WTC11 (cell line): ENCODE data around the gene ATG101.

Source experiments
- NFE2L1 ChIP-seq: sonication (generic); formaldehyde crosslinking; IDR thresholded peaks from 2 replicates; pipeline ENCODE4 v1.8.1; 2023; ENCODE audit warnings: missing genetic modification reagents
- RELA ChIP-seq: sonication (generic); formaldehyde crosslinking; IDR thresholded peaks from 2 replicates; pipeline ENCODE4 v1.8.1; 2022; ENCODE audit warnings: missing genetic modification reagents, mild to moderate bottlenecking, borderline replicate concordance
- SP1 ChIP-seq: sonication (generic); formaldehyde crosslinking; conservative IDR thresholded peaks from 2 replicates; pipeline ENCODE4 v1.8.1; 2022; ENCODE audit warnings: missing genetic modification reagents
- ZBTB21 ChIP-seq: sonication (generic); formaldehyde crosslinking; IDR thresholded peaks from 2 replicates; pipeline ENCODE4 v1.8.1; 2023; ENCODE audit warnings: mild to moderate bottlenecking, missing genetic modification reagents, borderline replicate concordance
- ZNF263 ChIP-seq: sonication (generic); formaldehyde crosslinking; IDR thresholded peaks from 2 replicates; pipeline ENCODE4 v1.8.1; 2022; ENCODE audit warnings: low read depth, mild to moderate bottlenecking, moderate library complexity, missing genetic modification reagents
- TF ChIP-seq, protein P1 (sequence below): fragments of 200-600 bp; IDR thresholded peaks from 2 replicates; pipeline ENCODE4 v1.8.0; 2022; ENCODE audit warnings: antibody characterized with exemption
- TF ChIP-seq, protein P2 (sequence below): sonication (generic); formaldehyde crosslinking; IDR thresholded peaks from 2 replicates; pipeline ENCODE4 v1.8.1; 2022; ENCODE audit warnings: missing genetic modification reagents, borderline replicate concordance
- TF ChIP-seq, protein P3 (sequence below): sonication (generic); formaldehyde crosslinking; conservative IDR thresholded peaks from 2 replicates; pipeline ENCODE4 v1.8.1; 2023; ENCODE audit warnings: mild to moderate bottlenecking, low read depth, missing genetic modification reagents, moderate library complexity
- TF ChIP-seq, protein P4 (sequence below): sonication (generic); formaldehyde crosslinking; IDR thresholded peaks from 2 replicates; pipeline ENCODE4 v1.8.1; 2023; ENCODE audit warnings: mild to moderate bottlenecking, missing genetic modification reagents, moderate library complexity
- TF ChIP-seq, protein P5 (sequence below): sonication (generic); formaldehyde crosslinking; IDR thresholded peaks from 2 replicates; pipeline ENCODE4 v1.8.0; 2023; ENCODE audit warnings: missing genetic modification reagents

DNA sequence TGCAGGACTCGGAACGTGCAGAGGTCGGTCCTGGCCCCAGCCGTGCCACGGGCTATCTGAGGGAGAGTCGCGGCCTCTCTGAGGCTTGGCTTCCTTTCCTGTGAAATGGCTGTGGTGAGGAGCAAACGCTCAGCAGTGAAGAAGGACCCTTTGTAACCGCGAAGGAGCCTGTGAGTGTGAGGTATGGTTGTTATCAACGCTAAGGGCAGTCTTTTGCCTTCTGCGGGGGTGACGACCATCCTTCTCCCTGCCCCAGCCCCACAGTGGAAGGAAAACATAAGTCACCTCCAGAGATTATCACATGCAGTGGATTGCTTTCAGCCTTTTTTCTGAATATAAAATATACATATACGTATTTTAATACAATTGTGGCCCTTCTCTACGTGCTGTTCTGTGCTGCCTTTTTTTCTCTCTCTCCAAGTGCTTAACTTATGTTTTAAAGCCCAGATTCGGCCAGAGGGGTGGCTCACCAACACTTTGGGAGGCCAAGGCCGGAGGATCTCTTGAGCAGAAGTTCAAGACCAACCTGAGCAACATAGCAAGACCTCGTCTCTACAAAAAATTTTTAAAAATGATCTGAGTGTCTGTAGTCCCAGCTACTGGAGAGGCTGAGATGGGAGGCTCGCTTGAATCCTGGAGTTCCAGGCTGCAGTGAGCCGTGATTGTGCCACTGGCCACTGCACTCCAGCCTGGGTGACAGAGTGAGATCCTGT lies 45.6 kb upstream of the ATG101 start:
- TF ChIP-seq, protein P1, sequence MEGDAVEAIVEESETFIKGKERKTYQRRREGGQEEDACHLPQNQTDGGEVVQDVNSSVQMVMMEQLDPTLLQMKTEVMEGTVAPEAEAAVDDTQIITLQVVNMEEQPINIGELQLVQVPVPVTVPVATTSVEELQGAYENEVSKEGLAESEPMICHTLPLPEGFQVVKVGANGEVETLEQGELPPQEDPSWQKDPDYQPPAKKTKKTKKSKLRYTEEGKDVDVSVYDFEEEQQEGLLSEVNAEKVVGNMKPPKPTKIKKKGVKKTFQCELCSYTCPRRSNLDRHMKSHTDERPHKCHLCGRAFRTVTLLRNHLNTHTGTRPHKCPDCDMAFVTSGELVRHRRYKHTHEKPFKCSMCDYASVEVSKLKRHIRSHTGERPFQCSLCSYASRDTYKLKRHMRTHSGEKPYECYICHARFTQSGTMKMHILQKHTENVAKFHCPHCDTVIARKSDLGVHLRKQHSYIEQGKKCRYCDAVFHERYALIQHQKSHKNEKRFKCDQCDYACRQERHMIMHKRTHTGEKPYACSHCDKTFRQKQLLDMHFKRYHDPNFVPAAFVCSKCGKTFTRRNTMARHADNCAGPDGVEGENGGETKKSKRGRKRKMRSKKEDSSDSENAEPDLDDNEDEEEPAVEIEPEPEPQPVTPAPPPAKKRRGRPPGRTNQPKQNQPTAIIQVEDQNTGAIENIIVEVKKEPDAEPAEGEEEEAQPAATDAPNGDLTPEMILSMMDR, result peak; percentile 43
- TF ChIP-seq SP1 (no peak), NFE2L1 (no peak), RELA (CRISPR knock-in tag) (no peak), ZNF263 (CRISPR knock-in tag) (no peak), ZBTB21 (CRISPR knock-in tag) (no peak)
- TF ChIP-seq, protein P2, sequence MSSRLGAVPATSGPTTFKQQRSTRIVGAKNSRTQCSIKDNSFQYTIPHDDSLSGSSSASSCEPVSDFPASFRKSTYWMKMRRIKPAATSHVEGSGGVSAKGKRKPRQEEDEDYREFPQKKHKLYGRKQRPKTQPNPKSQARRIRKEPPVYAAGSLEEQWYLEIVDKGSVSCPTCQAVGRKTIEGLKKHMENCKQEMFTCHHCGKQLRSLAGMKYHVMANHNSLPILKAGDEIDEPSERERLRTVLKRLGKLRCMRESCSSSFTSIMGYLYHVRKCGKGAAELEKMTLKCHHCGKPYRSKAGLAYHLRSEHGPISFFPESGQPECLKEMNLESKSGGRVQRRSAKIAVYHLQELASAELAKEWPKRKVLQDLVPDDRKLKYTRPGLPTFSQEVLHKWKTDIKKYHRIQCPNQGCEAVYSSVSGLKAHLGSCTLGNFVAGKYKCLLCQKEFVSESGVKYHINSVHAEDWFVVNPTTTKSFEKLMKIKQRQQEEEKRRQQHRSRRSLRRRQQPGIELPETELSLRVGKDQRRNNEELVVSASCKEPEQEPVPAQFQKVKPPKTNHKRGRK, result no peak
- TF ChIP-seq, protein P3, sequence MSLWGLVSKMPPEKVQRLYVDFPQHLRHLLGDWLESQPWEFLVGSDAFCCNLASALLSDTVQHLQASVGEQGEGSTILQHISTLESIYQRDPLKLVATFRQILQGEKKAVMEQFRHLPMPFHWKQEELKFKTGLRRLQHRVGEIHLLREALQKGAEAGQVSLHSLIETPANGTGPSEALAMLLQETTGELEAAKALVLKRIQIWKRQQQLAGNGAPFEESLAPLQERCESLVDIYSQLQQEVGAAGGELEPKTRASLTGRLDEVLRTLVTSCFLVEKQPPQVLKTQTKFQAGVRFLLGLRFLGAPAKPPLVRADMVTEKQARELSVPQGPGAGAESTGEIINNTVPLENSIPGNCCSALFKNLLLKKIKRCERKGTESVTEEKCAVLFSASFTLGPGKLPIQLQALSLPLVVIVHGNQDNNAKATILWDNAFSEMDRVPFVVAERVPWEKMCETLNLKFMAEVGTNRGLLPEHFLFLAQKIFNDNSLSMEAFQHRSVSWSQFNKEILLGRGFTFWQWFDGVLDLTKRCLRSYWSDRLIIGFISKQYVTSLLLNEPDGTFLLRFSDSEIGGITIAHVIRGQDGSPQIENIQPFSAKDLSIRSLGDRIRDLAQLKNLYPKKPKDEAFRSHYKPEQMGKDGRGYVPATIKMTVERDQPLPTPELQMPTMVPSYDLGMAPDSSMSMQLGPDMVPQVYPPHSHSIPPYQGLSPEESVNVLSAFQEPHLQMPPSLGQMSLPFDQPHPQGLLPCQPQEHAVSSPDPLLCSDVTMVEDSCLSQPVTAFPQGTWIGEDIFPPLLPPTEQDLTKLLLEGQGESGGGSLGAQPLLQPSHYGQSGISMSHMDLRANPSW (CRISPR knock-in tag), result no peak
- TF ChIP-seq, protein P4, sequence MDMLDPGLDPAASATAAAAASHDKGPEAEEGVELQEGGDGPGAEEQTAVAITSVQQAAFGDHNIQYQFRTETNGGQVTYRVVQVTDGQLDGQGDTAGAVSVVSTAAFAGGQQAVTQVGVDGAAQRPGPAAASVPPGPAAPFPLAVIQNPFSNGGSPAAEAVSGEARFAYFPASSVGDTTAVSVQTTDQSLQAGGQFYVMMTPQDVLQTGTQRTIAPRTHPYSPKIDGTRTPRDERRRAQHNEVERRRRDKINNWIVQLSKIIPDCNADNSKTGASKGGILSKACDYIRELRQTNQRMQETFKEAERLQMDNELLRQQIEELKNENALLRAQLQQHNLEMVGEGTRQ, result no peak
- TF ChIP-seq, protein P5, sequence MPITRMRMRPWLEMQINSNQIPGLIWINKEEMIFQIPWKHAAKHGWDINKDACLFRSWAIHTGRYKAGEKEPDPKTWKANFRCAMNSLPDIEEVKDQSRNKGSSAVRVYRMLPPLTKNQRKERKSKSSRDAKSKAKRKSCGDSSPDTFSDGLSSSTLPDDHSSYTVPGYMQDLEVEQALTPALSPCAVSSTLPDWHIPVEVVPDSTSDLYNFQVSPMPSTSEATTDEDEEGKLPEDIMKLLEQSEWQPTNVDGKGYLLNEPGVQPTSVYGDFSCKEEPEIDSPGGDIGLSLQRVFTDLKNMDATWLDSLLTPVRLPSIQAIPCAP (CRISPR knock-in tag), result no peak
